ENCODE measurements around the gene TIAM2.

The TIAM2 gene

DNA sequence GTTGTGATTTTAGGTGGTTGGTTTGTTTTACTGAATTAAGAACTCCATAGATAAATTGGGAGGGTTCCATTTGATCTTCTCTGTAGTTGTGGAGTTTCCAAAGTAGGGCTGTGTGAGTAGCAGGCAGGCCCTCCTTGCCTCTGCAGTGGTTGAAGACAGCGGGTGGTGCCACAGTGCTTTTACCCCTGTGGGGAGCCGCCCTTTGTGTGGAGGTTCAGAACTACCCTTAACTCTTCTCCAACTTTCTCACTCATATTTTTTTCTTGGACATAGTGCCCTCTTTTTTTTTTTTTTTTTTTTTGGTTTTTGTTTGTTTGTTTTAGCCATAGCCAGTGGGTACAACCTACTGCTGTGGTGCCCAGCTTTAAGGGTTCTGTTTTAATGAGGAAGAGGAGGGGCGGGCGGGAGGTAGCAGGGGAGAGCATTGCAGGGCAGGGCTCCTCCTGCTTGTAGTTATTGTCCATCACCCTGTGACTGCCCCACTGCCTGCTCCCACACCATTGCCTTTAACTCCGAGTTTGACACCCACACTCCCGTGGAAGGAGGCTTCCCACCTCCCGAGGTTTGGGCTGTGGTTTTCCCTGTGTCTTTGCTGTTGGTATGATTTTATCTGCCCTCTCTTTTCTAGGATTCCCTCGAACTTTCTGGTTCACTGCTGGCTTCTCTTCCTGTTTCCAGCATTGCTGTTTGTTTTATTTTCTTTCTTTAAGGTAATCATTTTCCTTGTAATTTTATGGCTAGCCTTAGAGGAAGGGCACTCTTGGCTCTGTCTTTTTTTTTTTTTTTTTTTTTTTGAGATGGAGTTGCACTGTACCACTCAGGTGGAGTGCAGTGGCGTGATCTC is 50.7 kb downstream of the TIAM2 start:
- Histone ChIP-seq H3K4me2 (ENCODE audit: low read length) (no peak overlapping the region), H3K27me3 (ENCODE audit: control insufficient read depth, insufficient read depth, low read length) (no peaks in the 10 kb centered on the region), H3K9ac (ENCODE audit: low read depth, low read length) (no peak overlapping the region), H3K4me3 (ENCODE audit: low read length) (no peak overlapping the region), H3K36me3 (ENCODE audit: insufficient read depth, low read length) (no peaks in the 10 kb centered on the region), H3K9me3 (replicated peaks; ENCODE audit: low read length) (no peaks in the 10 kb centered on the region), H3K4me1 (ENCODE audit: control insufficient read depth, insufficient read depth, low read length) (peaks cover 7% of the 10 kb centered on the region)

DNA sequence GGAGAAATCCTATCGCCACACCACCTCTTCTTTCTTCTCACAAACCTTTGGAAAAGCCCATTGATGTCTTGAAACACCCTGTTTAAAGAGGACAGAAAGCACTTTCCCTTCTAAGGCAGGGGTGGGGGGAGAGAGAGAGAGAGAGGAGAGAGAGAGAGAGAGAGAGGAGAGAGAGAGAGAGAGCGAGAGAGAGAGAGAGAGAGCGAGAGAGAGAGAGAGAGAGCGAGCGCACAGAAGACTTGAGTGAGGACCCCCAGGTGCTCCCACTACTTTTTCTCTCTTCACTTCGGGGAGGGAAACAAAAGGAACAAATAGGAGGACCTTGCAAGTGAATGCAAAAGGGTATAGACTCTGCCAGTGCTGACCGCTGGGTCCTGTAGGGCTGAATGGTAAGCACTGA is 52.4 kb downstream of the TIAM2 start:
- H3K4me3 ChIP-seq (ENCODE audit: low read length) = no peak overlapping the region
- H3K9ac ChIP-seq (ENCODE audit: low read depth, low read length) = no peak overlapping the region
- H3K4me2 ChIP-seq (ENCODE audit: low read length) = no peak overlapping the region
- H3K27me3 ChIP-seq (ENCODE audit: control insufficient read depth, insufficient read depth, low read length) = no peaks in the 10 kb centered on the region
- peaks cover 7% of the 10 kb centered on the region for H3K4me1 ChIP-seq (ENCODE audit: control insufficient read depth, insufficient read depth, low read length)
- H3K36me3 ChIP-seq (ENCODE audit: insufficient read depth, low read length) = no peaks in the 10 kb centered on the region
- no peaks in the 10 kb centered on the region for H3K9me3 ChIP-seq (replicated peaks; ENCODE audit: low read length)

DNA sequence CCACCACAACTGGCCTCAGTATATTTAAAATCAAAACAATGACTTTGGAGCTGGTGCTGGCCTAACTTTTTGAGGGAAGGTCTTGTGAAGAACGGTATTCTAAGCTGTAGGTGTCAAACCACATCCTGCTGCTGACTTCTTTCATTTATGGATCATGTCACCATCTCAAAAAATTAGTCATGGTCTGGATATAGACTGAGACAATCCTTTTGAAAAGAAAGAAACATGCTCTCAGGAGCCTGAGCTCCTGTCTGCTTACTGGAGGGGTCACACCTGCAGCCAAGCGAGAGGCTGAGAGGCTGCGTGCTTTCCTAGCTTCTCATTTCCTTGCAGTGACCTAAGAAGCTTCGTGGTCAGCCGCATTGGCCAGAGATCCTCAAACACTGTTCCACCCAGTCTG is 55.2 kb downstream of the TIAM2 start:
- no peak overlapping the region for H3K9ac ChIP-seq (ENCODE audit: low read depth, low read length)
- H3K4me2 ChIP-seq (ENCODE audit: low read length) = no peak overlapping the region
- no peaks in the 10 kb centered on the region for H3K27me3 ChIP-seq (ENCODE audit: control insufficient read depth, insufficient read depth, low read length)
- peaks cover 7% of the 10 kb centered on the region for H3K4me1 ChIP-seq (ENCODE audit: control insufficient read depth, insufficient read depth, low read length)
- no peaks in the 10 kb centered on the region for H3K9me3 ChIP-seq (replicated peaks; ENCODE audit: low read length)
- no peaks in the 10 kb centered on the region for H3K36me3 ChIP-seq (ENCODE audit: insufficient read depth, low read length)
- no peak overlapping the region for H3K4me3 ChIP-seq (ENCODE audit: low read length)

DNA sequence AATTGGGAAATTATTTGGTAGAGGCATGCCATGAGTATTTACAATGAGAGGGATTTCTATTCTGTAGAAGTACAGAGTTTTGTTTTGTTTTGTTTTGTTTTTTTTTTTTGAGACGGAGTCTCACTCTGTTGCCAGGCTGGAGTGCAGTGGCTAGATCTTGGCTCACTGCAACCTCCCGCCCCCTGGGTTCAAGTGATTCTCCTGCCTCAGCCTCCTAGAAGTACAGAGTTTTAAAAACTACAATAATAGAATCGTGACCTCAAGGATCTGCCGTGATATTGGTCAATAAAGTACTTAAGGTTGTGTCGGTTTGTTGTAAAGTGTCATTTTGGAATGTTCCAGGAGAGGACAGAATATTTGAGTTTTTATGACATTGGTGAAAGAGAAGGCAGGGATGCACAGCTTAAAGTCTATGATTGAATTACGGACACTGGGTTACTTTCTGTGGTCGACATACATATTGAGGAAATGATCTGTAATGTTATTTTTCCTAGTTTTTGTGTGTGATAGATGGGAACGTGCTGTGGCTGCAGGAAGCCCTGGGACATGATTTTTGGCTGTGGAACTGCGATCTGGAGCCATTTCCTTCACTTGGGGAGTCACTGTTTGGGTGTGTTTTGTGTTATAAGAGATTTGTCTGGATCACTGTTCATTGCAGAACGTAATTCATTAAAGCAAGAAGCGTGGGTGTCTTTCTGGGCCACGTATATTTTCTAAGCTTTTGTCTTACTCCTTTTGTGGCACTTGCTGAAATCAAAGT is 59.6 kb downstream of the TIAM2 start:
- Histone ChIP-seq H3K9ac (ENCODE audit: low read depth, low read length) (no peak overlapping the region), H3K4me1 (ENCODE audit: control insufficient read depth, insufficient read depth, low read length) (peaks cover 7% of the 10 kb centered on the region), H3K4me3 (ENCODE audit: low read length) (no peak overlapping the region), H3K9me3 (replicated peaks; ENCODE audit: low read length) (no peaks in the 10 kb centered on the region), H3K4me2 (ENCODE audit: low read length) (no peak overlapping the region), H3K36me3 (ENCODE audit: insufficient read depth, low read length) (no peaks in the 10 kb centered on the region), H3K27me3 (ENCODE audit: control insufficient read depth, insufficient read depth, low read length) (no peaks in the 10 kb centered on the region)

DNA sequence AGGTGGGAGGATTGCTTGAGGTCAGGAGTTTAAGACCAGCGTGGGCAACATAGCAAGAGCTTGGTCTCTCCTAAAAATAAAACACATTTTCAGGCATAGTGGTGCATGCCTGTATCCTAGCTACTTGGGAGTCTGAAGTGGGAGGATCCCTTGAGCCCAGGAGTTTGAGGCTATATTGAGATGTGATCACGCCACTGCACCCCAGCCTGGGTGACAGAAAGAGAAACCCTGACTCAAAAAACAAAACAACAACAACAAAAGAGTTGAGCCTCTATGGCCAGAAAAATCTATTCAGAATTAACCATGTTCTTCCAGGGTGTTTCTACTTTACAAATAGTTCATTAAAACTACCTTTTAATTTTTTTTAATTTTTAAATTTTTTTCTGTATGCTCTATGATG is 60.6 kb downstream of the TIAM2 start:
- Histone ChIP-seq H3K9me3 (replicated peaks; ENCODE audit: low read length) (no peaks in the 10 kb centered on the region), H3K4me2 (ENCODE audit: low read length) (no peak overlapping the region), H3K9ac (ENCODE audit: low read depth, low read length) (no peak overlapping the region), H3K4me3 (ENCODE audit: low read length) (no peak overlapping the region), H3K4me1 (ENCODE audit: control insufficient read depth, insufficient read depth, low read length) (peaks cover under 1% of the 10 kb centered on the region), H3K27me3 (ENCODE audit: control insufficient read depth, insufficient read depth, low read length) (no peaks in the 10 kb centered on the region), H3K36me3 (ENCODE audit: insufficient read depth, low read length) (no peaks in the 10 kb centered on the region)

DNA sequence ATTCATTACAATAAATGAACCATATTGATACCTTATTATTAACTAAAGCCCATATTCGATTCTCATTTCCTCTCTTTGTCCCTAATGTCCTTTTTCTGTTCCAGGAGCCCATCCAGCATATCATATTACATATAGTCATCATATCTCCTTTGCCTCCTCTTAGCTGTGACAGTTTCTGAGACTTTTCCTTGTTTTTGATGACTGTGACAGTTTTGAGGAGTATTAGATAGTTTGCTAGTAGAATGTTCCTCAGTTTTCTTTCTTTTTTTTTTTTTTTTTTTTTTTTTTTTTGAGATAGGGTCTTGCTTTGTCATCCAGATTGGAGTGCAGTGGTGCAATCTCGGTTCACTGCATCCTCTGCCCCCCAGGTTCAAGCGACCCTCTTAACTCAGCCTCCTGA is 61.6 kb downstream of the TIAM2 start:
- Histone ChIP-seq H3K9ac (ENCODE audit: low read depth, low read length) (no peak overlapping the region), H3K4me3 (ENCODE audit: low read length) (no peak overlapping the region), H3K27me3 (ENCODE audit: control insufficient read depth, insufficient read depth, low read length) (no peaks in the 10 kb centered on the region), H3K9me3 (replicated peaks; ENCODE audit: low read length) (no peaks in the 10 kb centered on the region), H3K4me1 (ENCODE audit: control insufficient read depth, insufficient read depth, low read length) (no peaks in the 10 kb centered on the region), H3K4me2 (ENCODE audit: low read length) (no peak overlapping the region), H3K36me3 (ENCODE audit: insufficient read depth, low read length) (no peaks in the 10 kb centered on the region)

DNA sequence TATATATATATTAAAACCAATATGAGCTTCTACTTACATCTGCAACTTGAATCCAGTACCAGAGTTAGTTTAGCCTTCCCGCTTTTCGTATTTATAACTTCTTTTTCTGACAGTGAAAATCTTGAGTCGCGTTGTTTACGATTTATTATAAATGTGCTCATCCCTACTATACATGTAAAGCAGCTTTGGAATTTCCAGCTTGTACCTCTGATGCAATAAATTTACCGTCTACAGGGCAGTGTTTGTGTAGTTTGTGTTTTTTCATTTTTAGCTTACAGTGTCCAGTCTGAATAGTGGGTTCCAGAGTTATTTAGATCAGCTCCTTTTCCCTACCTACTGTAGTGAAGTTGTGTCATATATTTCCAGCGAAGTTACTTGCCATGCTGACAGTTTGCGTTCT is 66.3 kb downstream of the TIAM2 start:
- no peaks in the 10 kb centered on the region for H3K27me3 ChIP-seq (ENCODE audit: control insufficient read depth, insufficient read depth, low read length)
- no peaks in the 10 kb centered on the region for H3K36me3 ChIP-seq (ENCODE audit: insufficient read depth, low read length)
- no peak overlapping the region for H3K4me2 ChIP-seq (ENCODE audit: low read length)
- H3K9ac ChIP-seq (ENCODE audit: low read depth, low read length) = no peak overlapping the region
- H3K4me1 ChIP-seq (ENCODE audit: control insufficient read depth, insufficient read depth, low read length) = peaks cover 26% of the 10 kb centered on the region
- no peaks in the 10 kb centered on the region for H3K9me3 ChIP-seq (replicated peaks; ENCODE audit: low read length)
- H3K4me3 ChIP-seq (ENCODE audit: low read length) = no peak overlapping the region

DNA sequence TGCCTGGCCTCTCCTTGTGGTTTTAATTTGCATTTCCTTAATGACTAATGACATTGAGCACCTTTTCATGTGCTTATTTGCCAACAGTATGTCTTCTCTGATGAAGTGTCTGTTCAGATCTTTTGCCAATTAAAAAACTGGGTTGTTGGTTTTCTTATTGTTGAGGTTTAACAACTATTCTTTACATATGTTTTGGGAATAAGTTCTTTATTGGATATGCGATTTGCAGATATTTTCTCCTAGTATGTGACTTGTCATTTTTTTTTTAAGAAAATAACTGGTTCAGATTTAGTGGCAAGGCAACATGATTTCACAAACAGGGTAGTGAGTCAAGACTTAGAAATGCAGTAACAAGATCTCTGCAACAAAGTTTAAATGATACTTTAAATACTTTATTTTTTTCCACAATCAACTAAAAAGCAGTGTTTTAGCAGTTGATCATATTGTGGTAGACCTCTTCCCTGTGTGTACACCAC is 67.8 kb downstream of the TIAM2 start:
- Histone ChIP-seq H3K9me3 (replicated peaks; ENCODE audit: low read length) (no peaks in the 10 kb centered on the region), H3K27me3 (ENCODE audit: control insufficient read depth, insufficient read depth, low read length) (no peaks in the 10 kb centered on the region), H3K36me3 (ENCODE audit: insufficient read depth, low read length) (no peaks in the 10 kb centered on the region), H3K9ac (ENCODE audit: low read depth, low read length) (no peak overlapping the region), H3K4me1 (ENCODE audit: control insufficient read depth, insufficient read depth, low read length) (peaks cover 33% of the 10 kb centered on the region), H3K4me3 (ENCODE audit: low read length) (peak overlapping the region; percentile 26), H3K4me2 (ENCODE audit: low read length) (peak overlapping the region; percentile 73)

DNA sequence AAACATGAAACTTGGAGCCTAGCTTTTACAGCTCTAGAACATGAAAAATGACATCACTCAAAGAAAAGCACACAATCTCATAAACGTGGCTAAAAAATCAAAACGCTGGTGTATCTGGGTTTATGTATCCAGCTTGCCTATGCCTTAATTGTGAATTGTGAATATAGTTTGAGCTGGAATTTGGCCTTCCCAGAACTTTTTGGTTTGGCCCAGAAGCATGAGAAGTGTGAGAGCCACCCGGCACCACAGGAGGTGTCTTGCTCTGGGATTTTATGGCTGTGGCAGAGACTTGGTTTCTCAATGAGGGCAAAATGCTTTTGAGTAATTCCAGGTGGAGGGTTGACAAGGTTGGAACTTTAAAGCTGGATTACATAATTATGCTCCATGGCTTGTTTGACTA is 69.2 kb downstream of the TIAM2 start:
- Histone ChIP-seq H3K4me2 (ENCODE audit: low read length) (no peak overlapping the region), H3K9me3 (replicated peaks; ENCODE audit: low read length) (no peaks in the 10 kb centered on the region), H3K27me3 (ENCODE audit: control insufficient read depth, insufficient read depth, low read length) (no peaks in the 10 kb centered on the region), H3K9ac (ENCODE audit: low read depth, low read length) (no peak overlapping the region), H3K4me1 (ENCODE audit: control insufficient read depth, insufficient read depth, low read length) (peaks cover 33% of the 10 kb centered on the region), H3K4me3 (ENCODE audit: low read length) (no peak overlapping the region), H3K36me3 (ENCODE audit: insufficient read depth, low read length) (no peaks in the 10 kb centered on the region)

DNA sequence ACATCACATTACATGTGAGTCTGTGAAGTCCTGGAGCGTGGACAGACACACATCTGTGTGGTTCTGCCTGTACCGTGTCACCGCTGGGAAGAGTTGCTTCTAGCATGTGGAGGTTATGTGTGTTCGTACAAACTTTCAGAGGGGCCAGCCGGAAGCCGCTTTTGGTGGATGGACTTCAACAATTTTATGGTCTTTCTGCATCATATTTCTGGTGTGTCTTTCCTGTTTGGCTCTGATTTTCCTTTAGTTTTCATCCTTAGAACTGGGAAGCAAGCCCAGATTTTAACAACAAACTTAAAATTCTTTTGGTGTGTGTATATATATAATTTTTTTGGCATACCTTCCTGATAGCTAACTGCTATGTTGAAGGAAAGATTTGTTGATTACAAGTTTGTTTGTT is 71.2 kb downstream of the TIAM2 start:
- H3K9me3 ChIP-seq (replicated peaks; ENCODE audit: low read length) = no peaks in the 10 kb centered on the region
- peaks cover 33% of the 10 kb centered on the region for H3K4me1 ChIP-seq (ENCODE audit: control insufficient read depth, insufficient read depth, low read length)
- peak overlapping the region; percentile 59 for H3K4me2 ChIP-seq (ENCODE audit: low read length)
- H3K36me3 ChIP-seq (ENCODE audit: insufficient read depth, low read length) = no peaks in the 10 kb centered on the region
- no peaks in the 10 kb centered on the region for H3K27me3 ChIP-seq (ENCODE audit: control insufficient read depth, insufficient read depth, low read length)
- no peak overlapping the region for H3K4me3 ChIP-seq (ENCODE audit: low read length)
- H3K9ac ChIP-seq (ENCODE audit: low read depth, low read length) = no peak overlapping the region

DNA sequence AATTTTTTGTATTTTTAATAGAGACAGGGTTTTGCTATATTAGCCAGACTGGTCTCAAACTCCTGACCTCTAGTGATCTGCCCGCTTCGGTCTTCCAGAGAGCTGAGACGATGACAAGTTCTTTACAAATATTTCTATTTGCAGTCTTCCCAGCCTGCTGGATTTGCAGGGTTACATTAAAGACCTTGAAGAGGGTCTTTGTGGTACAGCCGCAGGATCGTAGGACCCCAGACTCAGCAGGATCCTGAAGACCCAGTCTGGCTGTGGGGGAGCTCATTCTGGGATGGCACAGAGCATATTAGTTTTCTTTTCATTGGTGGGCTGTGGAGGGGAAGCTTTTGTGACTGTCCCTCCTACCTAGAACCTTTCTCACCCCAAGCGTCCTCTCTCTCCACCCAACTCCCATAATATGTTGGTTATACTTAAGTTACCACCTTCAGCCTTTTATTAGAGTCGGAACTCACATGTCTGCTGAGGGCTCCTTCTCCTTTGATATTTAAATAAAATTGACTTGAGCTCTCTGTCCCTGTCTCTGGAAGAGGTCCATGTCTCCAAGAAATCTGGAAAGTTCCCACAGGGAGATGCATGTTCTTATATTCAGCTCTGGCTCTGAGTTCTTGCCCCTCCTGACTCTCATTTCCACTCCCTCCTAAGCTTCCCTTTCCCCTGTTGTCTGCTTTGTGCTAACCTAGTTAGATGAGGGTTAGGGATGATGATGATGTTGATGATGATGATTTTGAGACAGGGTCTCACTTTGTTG is 72.0 kb downstream of the TIAM2 start:
- no peak overlapping the region for H3K4me2 ChIP-seq (ENCODE audit: low read length)
- no peaks in the 10 kb centered on the region for H3K27me3 ChIP-seq (ENCODE audit: control insufficient read depth, insufficient read depth, low read length)
- peaks cover 33% of the 10 kb centered on the region for H3K4me1 ChIP-seq (ENCODE audit: control insufficient read depth, insufficient read depth, low read length)
- H3K9me3 ChIP-seq (replicated peaks; ENCODE audit: low read length) = no peaks in the 10 kb centered on the region
- H3K4me3 ChIP-seq (ENCODE audit: low read length) = no peak overlapping the region
- H3K9ac ChIP-seq (ENCODE audit: low read depth, low read length) = no peak overlapping the region
- H3K36me3 ChIP-seq (ENCODE audit: insufficient read depth, low read length) = no peaks in the 10 kb centered on the region
